RWPE2 (cell line): Measurements from ENCODE around the gene PKIG.
A peak's percentile ranks its signal among the peaks of the same experiment; 100 is the strongest.

Experiments
- ATAC-seq: fragments of 200-7000 bp; cut with Tn5 transposase; 3 replicates; pipeline ENCODE4 v1.9.1; 2021; ENCODE audit warnings: low read depth
- DNase-seq: peaks from one replicate; pipeline ENCODE4 v3.0.0-alpha.2; 2020; ENCODE audit warnings: low spot score
- H3K27ac ChIP-seq: fragments of 450-650 bp; 2 replicates; pipeline ENCODE4 v1.5.1; 2017; ENCODE audit warnings: mild to moderate bottlenecking; ENCODE audit not compliant: poor library complexity, severe bottlenecking
- H3K27me3 ChIP-seq: fragments of 250-450 bp; sonication (Bioruptor Pico); 2 replicates; pipeline ENCODE4 v1.5.1; 2021; ENCODE audit warnings: mild to moderate bottlenecking, moderate library complexity; ENCODE audit not compliant: insufficient read depth, poor library complexity, severe bottlenecking
- H3K36me3 ChIP-seq: fragments of 250-450 bp; sonication (Bioruptor Pico); 2 replicates; pipeline ENCODE4 v1.5.1; 2020; ENCODE audit warnings: low read depth, mild to moderate bottlenecking, moderate library complexity
- H3K4me1 ChIP-seq: fragments of 250-450 bp; sonication (Bioruptor Pico); 2 replicates; pipeline ENCODE4 v1.5.1; 2021; ENCODE audit warnings: mild to moderate bottlenecking, moderate library complexity; ENCODE audit not compliant: insufficient read depth, poor library complexity, severe bottlenecking
- H3K4me3 ChIP-seq: fragments of 250-450 bp; sonication (Bioruptor Pico); 2 replicates; pipeline ENCODE4 v1.5.1; 2021; ENCODE audit warnings: mild to moderate bottlenecking, moderate library complexity; ENCODE audit not compliant: severe bottlenecking
- H3K9me3 ChIP-seq: fragments of 250-450 bp; sonication (Bioruptor Pico); 2 replicates; pipeline ENCODE4 v1.5.1; 2021; ENCODE audit warnings: mild to moderate bottlenecking, moderate library complexity; ENCODE audit not compliant: severe bottlenecking
- CTCF ChIP-seq: fragments of 450-650 bp; IDR thresholded peaks from one replicate; pipeline ENCODE4 v1.5.1; 2017; ENCODE audit warnings: mild to moderate bottlenecking, moderate library complexity; ENCODE audit not compliant: poor library complexity, severe bottlenecking

PKIG gene

GRCh38 chr20:44659931-44660330 is 77.6 kb downstream of the PKIG start:
- Histone ChIP-seq H3K4me1 (no peaks in the 10 kb centered on the region), H3K27ac (no peak overlapping the region), H3K27me3 (no peaks in the 10 kb centered on the region), H3K9me3 (no peaks in the 10 kb centered on the region), H3K36me3 (no peaks in the 10 kb centered on the region), H3K4me3 (no peak overlapping the region)
- no peak for DNase-seq
- ATAC-seq = 0 out of 3 replicates have a peak, but pooled peaks have one; percentile 11
- TF ChIP-seq CTCF = no peak

- DNase-seq (no peak), ATAC-seq (no peak)
- no peak overlapping the region for H3K4me3 ChIP-seq
- no peaks in the 10 kb centered on the region for H3K27me3 ChIP-seq
- H3K36me3 ChIP-seq = no peaks in the 10 kb centered on the region
- H3K9me3 ChIP-seq = no peaks in the 10 kb centered on the region
- H3K27ac ChIP-seq = no peak overlapping the region
- no peak for TF ChIP-seq CTCF
- no peaks in the 10 kb centered on the region for H3K4me1 ChIP-seq
Measured at GRCh38 chr20:44660581-44660980, 78.2 kb downstream of the PKIG start.

GRCh38 chr20:44662261-44662660 is 79.9 kb downstream of the PKIG start:
- H3K27ac ChIP-seq = no peak overlapping the region
- no peaks in the 10 kb centered on the region for H3K36me3 ChIP-seq
- ATAC-seq = no peak
- no peak overlapping the region for H3K4me3 ChIP-seq
- no peaks in the 10 kb centered on the region for H3K9me3 ChIP-seq
- no peak for TF ChIP-seq CTCF
- no peaks in the 10 kb centered on the region for H3K4me1 ChIP-seq
- DNase-seq = no peak
- no peaks in the 10 kb centered on the region for H3K27me3 ChIP-seq

- Histone ChIP-seq H3K27ac (no peak overlapping the region), H3K9me3 (no peaks in the 10 kb centered on the region), H3K36me3 (no peaks in the 10 kb centered on the region), H3K27me3 (no peaks in the 10 kb centered on the region), H3K4me1 (no peaks in the 10 kb centered on the region), H3K4me3 (no peak overlapping the region)
- ATAC-seq (no peak), DNase-seq (no peak)
- TF ChIP-seq CTCF = no peak
Measured at GRCh38 chr20:44664131-44664530, 81.8 kb downstream of the PKIG start.

- ATAC-seq (peak; percentile 16; the same call in 1 of the 3 replicates), DNase-seq (no peak)
- Histone ChIP-seq H3K4me3 (no peak overlapping the region), H3K27ac (no peak overlapping the region), H3K9me3 (no peaks in the 10 kb centered on the region), H3K4me1 (peaks cover 8% of the 10 kb centered on the region), H3K27me3 (no peaks in the 10 kb centered on the region), H3K36me3 (no peaks in the 10 kb centered on the region)
- TF ChIP-seq CTCF = no peak
Measured at GRCh38 chr20:44666066-44666465, 83.7 kb downstream of the PKIG start.
